Adrenal gland (tissue), 5 donors: ENCODE data around the gene FAM9C.

Experiments
- CTCF ChIP-seq, 6 experiments: fragments of 450-650 bp in 4 of 6; fragments of 200-600 bp in 2 of 6; sonication (generic) in 1 of 6; IDR thresholded peaks; 1 replicate in 5 of 6; 2 replicates in 1 of 6; pipeline versions ENCODE4 v1.5.1 to v1.8.0; 2016 to 2021; ENCODE audit warnings: antibody characterized with exemption in 6 of 6, mild to moderate bottlenecking in 2 of 6, moderate library complexity in 1 of 6
- POLR2A ChIP-seq, 2 donors: fragments of 450-650 bp; IDR thresholded peaks; one replicate each; pipeline ENCODE4 v1.6.1; 2017; ENCODE audit warnings: antibody characterized with exemption in 2 of 2, mild to moderate bottlenecking in 2 of 2, moderate library complexity in 1 of 2
- donor health status: DM: no; HTN: no; CAD: no.

GRCh38 chrX:13059637-13060499, 15.4 kb upstream of the FAM9C start:
- TF ChIP-seq CTCF (IDR thresholded peaks at IDR 0.05): no peak
- no peak for TF ChIP-seq POLR2A (IDR thresholded peaks at IDR 0.05)
